Measurements from ENCODE around the gene TMEM101.

Gene TMEM101

DNA sequence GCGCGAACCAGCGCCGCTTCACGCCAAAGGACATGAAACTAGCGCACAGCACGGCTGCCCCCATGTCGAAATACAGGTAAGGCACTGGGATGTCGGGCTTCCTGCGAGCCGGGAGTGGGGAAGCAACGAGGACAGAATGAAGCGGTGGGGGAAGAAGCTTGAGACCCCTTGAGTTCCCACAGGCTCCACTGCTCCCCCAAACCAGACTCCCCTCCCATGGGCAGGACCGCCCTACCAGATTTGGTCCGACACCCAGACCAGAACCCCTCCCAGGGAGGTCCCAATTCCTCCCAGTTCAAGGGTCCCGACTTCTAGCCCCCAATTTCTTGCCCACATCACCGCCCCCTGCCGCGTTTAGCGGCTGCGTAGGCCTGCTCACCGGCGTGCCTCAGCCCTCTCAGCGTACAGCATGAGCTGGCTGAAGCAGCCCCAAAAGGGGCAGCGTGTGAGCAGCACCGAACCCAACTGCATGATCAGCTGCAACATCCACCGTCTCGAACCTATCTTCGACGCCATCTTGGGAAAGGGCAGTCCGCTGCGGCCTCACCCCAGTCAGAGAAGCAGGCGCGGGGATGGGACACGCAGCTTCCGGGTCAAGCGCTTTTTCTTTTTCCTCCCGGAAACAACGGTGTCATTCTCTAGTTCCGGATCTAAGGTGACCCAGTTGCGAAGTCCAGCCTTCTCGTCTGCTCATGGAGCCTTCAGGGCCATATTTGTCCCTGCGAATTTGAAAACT is at the start of gene TMEM101:
Gene TMEM101 (minus strand): TSS at position 527 of the 736 bp plus-strand sequence. CDS start 11 bp downstream, at position 516.
- ATAC-seq (ENCODE audit: insufficient read depth, low read depth) (peak; percentile 98), DNase-seq (peak; percentile 92)
- Histone ChIP-seq H3K79me2 (ENCODE audit: insufficient read depth, low read length) (peaks cover 15% of the 10 kb centered on the region), H3K27ac (ENCODE audit: low read length) (peak within 1 kb of the TSS; percentile 87), H3K27me3 (ENCODE audit: insufficient read depth, low read length, poor library complexity) (no peaks in the 10 kb centered on the region), H3K4me3 (ENCODE audit: low read depth in 1 of 2, low read length in 2 of 2) (peak within 1 kb of the TSS; percentile 84 to 89), H3K4me2 (ENCODE audit: insufficient read depth, low read length) (peak within 1 kb of the TSS; percentile 97), H4K20me1 (ENCODE audit: insufficient read depth, low read length) (no peaks in the 10 kb centered on the region), H3K9ac (ENCODE audit: low read depth, low read length) (peak within 1 kb of the TSS; percentile 82), H2AFZ (ENCODE audit: low read depth, low read length) (peak within 1 kb of the TSS; percentile 97), H3K36me3 (ENCODE audit: insufficient read depth, low read length) (peaks cover 8% of the 10 kb centered on the region), H3K9me3 (ENCODE audit: insufficient read depth, low read length, severe bottlenecking) (no peaks in the 10 kb centered on the region), H3K4me1 (ENCODE audit: insufficient read depth, low read length) (peaks cover 19% of the 10 kb centered on the region)
- no peak for TF ChIP-seq EZH2 (IDR thresholded peaks at IDR 0.05; ENCODE audit: borderline replicate concordance, low read depth, low read length, severe bottlenecking)
- TF ChIP-seq, protein P1, sequence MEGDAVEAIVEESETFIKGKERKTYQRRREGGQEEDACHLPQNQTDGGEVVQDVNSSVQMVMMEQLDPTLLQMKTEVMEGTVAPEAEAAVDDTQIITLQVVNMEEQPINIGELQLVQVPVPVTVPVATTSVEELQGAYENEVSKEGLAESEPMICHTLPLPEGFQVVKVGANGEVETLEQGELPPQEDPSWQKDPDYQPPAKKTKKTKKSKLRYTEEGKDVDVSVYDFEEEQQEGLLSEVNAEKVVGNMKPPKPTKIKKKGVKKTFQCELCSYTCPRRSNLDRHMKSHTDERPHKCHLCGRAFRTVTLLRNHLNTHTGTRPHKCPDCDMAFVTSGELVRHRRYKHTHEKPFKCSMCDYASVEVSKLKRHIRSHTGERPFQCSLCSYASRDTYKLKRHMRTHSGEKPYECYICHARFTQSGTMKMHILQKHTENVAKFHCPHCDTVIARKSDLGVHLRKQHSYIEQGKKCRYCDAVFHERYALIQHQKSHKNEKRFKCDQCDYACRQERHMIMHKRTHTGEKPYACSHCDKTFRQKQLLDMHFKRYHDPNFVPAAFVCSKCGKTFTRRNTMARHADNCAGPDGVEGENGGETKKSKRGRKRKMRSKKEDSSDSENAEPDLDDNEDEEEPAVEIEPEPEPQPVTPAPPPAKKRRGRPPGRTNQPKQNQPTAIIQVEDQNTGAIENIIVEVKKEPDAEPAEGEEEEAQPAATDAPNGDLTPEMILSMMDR (IDR thresholded peaks at IDR 0.05; ENCODE audit: borderline replicate concordance, extremely low read depth, low read length, poor library complexity, severe bottlenecking): no peak

DNA sequence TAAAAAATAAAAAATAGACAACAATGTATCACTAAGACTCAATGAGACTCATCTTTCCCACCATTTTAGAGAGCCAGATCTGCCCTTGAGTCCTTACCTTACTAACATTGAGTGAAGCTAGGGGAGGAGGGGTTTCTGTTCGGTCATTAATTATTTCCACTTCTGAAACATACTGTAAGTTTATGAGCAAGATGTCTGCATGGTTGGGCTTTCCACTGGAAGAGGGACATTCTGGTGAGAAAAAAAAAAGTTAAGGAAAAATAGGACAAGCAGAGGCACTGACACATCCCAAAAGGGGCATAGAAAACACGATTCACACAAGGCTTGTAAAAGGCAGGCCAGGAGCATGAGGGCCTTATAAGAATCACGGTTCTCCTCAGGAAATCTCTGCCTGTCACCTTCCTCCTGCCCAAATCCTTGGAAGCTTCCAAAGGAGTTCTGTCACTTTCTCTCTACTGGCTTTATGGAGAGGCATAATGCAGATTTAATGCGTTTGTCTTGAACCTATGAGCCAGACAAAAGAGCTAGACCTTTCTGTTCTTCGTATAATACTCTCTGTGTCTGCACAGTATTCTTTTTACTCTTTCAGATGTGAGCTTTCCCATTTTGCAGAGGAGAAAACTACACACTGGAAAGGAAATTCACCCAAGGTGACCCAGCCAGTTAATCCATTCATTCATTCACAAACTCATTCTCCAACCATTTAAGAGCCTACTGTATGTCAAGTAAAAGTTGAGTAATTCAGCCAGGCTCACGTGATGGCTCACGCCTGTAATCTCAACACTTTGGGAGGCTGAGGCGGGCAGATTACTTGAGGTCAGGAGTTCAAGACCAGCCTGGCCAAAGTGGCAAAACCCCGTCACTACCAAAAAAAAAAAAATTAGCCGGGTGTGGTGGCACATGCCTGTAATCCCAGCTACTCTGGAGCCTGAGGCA is 49.2 kb upstream of the TMEM101 start:
- Histone ChIP-seq H3K4me2 (ENCODE audit: insufficient read depth, low read length) (peak overlapping the region; percentile 78; the same call in 1 of the 2 replicates), H3K4me1 (ENCODE audit: insufficient read depth, low read length) (peaks cover 39% of the 10 kb centered on the region), H3K27me3 (ENCODE audit: insufficient read depth, low read length, poor library complexity) (no peaks in the 10 kb centered on the region), H3K27ac (ENCODE audit: low read length) (no peak overlapping the region), H4K20me1 (ENCODE audit: insufficient read depth, low read length) (peaks cover 45% of the 10 kb centered on the region), H3K9me3 (ENCODE audit: insufficient read depth, low read length, severe bottlenecking) (no peaks in the 10 kb centered on the region), H3K9ac (ENCODE audit: low read depth, low read length) (peak overlapping the region; percentile 1; the same call in 1 of the 2 replicates), H3K79me2 (ENCODE audit: insufficient read depth, low read length) (peaks cover 83% of the 10 kb centered on the region), H2AFZ (ENCODE audit: low read depth, low read length) (no peak overlapping the region), H3K36me3 (ENCODE audit: insufficient read depth, low read length) (peaks cover 49% of the 10 kb centered on the region), H3K4me3 (ENCODE audit: low read depth in 1 of 2, low read length in 2 of 2) (no peak overlapping the region)
- ATAC-seq (ENCODE audit: insufficient read depth, low read depth) (no peak), DNase-seq (no peak)
- TF ChIP-seq, protein P1 (IDR thresholded peaks at IDR 0.05; ENCODE audit: borderline replicate concordance, extremely low read depth, low read length, poor library complexity, severe bottlenecking): no peak
- no peak for TF ChIP-seq EZH2 (IDR thresholded peaks at IDR 0.05; ENCODE audit: borderline replicate concordance, low read depth, low read length, severe bottlenecking)

DNA sequence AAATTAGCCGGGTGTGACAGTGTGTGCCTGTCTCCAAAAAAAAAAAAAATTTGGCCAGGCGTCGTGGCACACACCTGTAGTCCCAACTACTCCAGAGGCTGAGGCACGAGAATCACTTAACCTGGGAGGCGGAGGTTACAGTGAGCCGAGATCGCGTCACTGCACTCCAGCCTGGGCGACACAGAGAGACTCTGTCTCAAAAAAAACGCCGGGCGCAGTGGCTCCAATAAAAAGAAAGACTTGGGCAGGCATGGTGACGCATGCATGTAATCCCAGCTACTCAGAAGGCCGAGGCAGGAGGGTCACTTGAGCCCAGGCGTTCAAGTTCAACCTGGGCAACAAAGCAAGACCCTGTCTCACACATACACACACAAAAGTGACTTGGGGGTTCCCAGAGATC is 48.1 kb upstream of the TMEM101 start:
- peak overlapping the region; percentile 78 for H3K4me2 ChIP-seq (ENCODE audit: insufficient read depth, low read length)
- no peaks in the 10 kb centered on the region for H3K9me3 ChIP-seq (ENCODE audit: insufficient read depth, low read length, severe bottlenecking)
- no peak overlapping the region for H3K4me3 ChIP-seq (ENCODE audit: low read depth in 1 of 2, low read length in 2 of 2)
- H3K27ac ChIP-seq (ENCODE audit: low read length): no peak overlapping the region
- peaks cover 57% of the 10 kb centered on the region for H3K36me3 ChIP-seq (ENCODE audit: insufficient read depth, low read length)
- DNase-seq (no peak), ATAC-seq (ENCODE audit: insufficient read depth, low read depth) (no peak)
- H2AFZ ChIP-seq (ENCODE audit: low read depth, low read length): no peak overlapping the region
- TF ChIP-seq, protein P1 (IDR thresholded peaks at IDR 0.05; ENCODE audit: borderline replicate concordance, extremely low read depth, low read length, poor library complexity, severe bottlenecking): no peak
- no peak for TF ChIP-seq EZH2 (IDR thresholded peaks at IDR 0.05; ENCODE audit: borderline replicate concordance, low read depth, low read length, severe bottlenecking)
- H3K27me3 ChIP-seq (ENCODE audit: insufficient read depth, low read length, poor library complexity): no peaks in the 10 kb centered on the region
- H3K4me1 ChIP-seq (ENCODE audit: insufficient read depth, low read length): peaks cover 39% of the 10 kb centered on the region
- H3K79me2 ChIP-seq (ENCODE audit: insufficient read depth, low read length): peaks cover 91% of the 10 kb centered on the region
- peaks cover 49% of the 10 kb centered on the region for H4K20me1 ChIP-seq (ENCODE audit: insufficient read depth, low read length)
- H3K9ac ChIP-seq (ENCODE audit: low read depth, low read length): no peak overlapping the region
